Subcutaneous abdominal adipose tissue (tissue), 5 donors: Measurements from ENCODE around the gene PGBD1.
"Not testable (repeated sequence)": the region's sequence is repeated elsewhere in the genome, so short reads cannot be mapped to it uniquely, and the experiment has no call there.

Source experiments
- H3K27ac ChIP-seq: one replicate; pipeline ENCODE4 v1.7.0; 2013; ENCODE audit warnings: low read depth, mild to moderate bottlenecking, inconsistent platforms, low read length, moderate library complexity
- H3K27me3 ChIP-seq, 5 donors: one replicate each; pipeline ENCODE4 v1.7.0; 2013; ENCODE audit warnings: low read length in 5 of 5, inconsistent platforms in 1 of 5; ENCODE audit not compliant: control insufficient read depth in 5 of 5, insufficient read depth in 4 of 5
- H3K36me3 ChIP-seq, 5 donors: one replicate each; pipeline ENCODE4 v1.7.0; 2013; ENCODE audit warnings: low read length in 5 of 5; ENCODE audit not compliant: control insufficient read depth in 5 of 5, insufficient read depth in 5 of 5
- H3K4me1 ChIP-seq, 5 donors: one replicate each; pipeline ENCODE4 v1.7.0; 2013; ENCODE audit warnings: low read length in 5 of 5, mild to moderate bottlenecking in 3 of 5, moderate library complexity in 1 of 5; ENCODE audit not compliant: control insufficient read depth in 5 of 5, insufficient read depth in 5 of 5
- H3K4me3 ChIP-seq, 5 donors: one replicate each; pipeline ENCODE4 v1.7.0; 2013; ENCODE audit warnings: low read length in 5 of 5, low read depth in 1 of 5
- H3K9ac ChIP-seq, 5 donors: one replicate each; pipeline ENCODE4 v1.7.0; 2013; ENCODE audit warnings: low read length in 5 of 5, mild to moderate bottlenecking in 4 of 5, moderate library complexity in 3 of 5
- H3K9me3 ChIP-seq, 5 donors: one replicate each; pipeline ENCODE4 v1.7.0; 2013; ENCODE audit warnings: low read length in 5 of 5; ENCODE audit not compliant: control insufficient read depth in 5 of 5
- donor health status: healthy.
- donor health status: healthy.
- donor health status: healthy.
- donor health status: healthy.
- donor health status: healthy.

The PGBD1 gene

GRCh38 chr6:28303570-28303969 lies 22.2 kb downstream of the PGBD1 start:
- no peaks in the 10 kb centered on the region for H3K4me1 ChIP-seq

GRCh38 chr6:28306363-28306762 lies 25.0 kb downstream of the PGBD1 start:
- peaks cover 0 to 10% (median 0%) of the 10 kb centered on the region in 5 donors for H3K36me3 ChIP-seq
- H3K9ac ChIP-seq, H3K9me3 ChIP-seq, H3K4me3 ChIP-seq, H3K27me3 ChIP-seq, H3K27ac ChIP-seq, H3K4me1 ChIP-seq: not testable (repeated sequence)

More at GRCh38 chr6:28303570-28303969, 22.2 kb downstream of the PGBD1 start:
- Histone ChIP-seq H3K9ac (no peak overlapping the region), H3K36me3 (peaks cover 0 to 19% (median 7%) of the 10 kb centered on the region in 5 donors), H3K9me3 (peaks cover 0 to 7% (median 0%) of the 10 kb centered on the region in 5 donors), H3K4me3 (no peak overlapping the region), H3K27me3 (no peaks in the 10 kb centered on the region), H3K27ac (no peak overlapping the region)

- Histone ChIP-seq H3K27ac (no peak overlapping the region), H3K9me3 (peaks cover 0 to 5% (median 0%) of the 10 kb centered on the region in 5 donors), H3K4me3 (no peak overlapping the region), H3K27me3 (no peaks in the 10 kb centered on the region), H3K36me3 (peaks cover 0 to 3% (median 0%) of the 10 kb centered on the region in 5 donors), H3K4me1 (no peaks in the 10 kb centered on the region), H3K9ac (no peak overlapping the region)
Observed at GRCh38 chr6:28311139-28311823, 29.9 kb downstream of the PGBD1 start.

GRCh38 chr6:28312939-28313338 lies 31.6 kb downstream of the PGBD1 start:
- H3K9me3 ChIP-seq, result peaks cover 0 to 3% (median 0%) of the 10 kb centered on the region in 5 donors
- H3K4me1 ChIP-seq, result no peaks in the 10 kb centered on the region
- H3K4me3 ChIP-seq, result no peak overlapping the region
- H3K36me3 ChIP-seq, result peaks cover 0 to 3% (median 0%) of the 10 kb centered on the region in 5 donors
- no peak overlapping the region for H3K27ac ChIP-seq
- H3K27me3 ChIP-seq, result no peaks in the 10 kb centered on the region
- no peak overlapping the region for H3K9ac ChIP-seq

GRCh38 chr6:28315628-28316027 lies 34.3 kb downstream of the PGBD1 start:
- Histone ChIP-seq H3K36me3 (peaks cover 0 to 3% (median 0%) of the 10 kb centered on the region in 5 donors), H3K9me3 (peaks cover 0 to 2% (median 2%) of the 10 kb centered on the region in 5 donors), H3K9ac (no peak overlapping the region), H3K4me1 (no peaks in the 10 kb centered on the region), H3K27me3 (no peaks in the 10 kb centered on the region), H3K4me3 (no peak overlapping the region), H3K27ac (no peak overlapping the region)

- H3K27me3 ChIP-seq, H3K4me1 ChIP-seq, H3K9me3 ChIP-seq, H3K36me3 ChIP-seq, H3K4me3 ChIP-seq, H3K9ac ChIP-seq, H3K27ac ChIP-seq: not testable (repeated sequence)
Observed at GRCh38 chr6:28317866-28318265, 36.5 kb downstream of the PGBD1 start.

- H3K36me3 ChIP-seq, result peaks cover 20 to 31% (median 22%) of the 10 kb centered on the region in 5 donors
Observed at GRCh38 chr6:28322661-28323060, 41.3 kb downstream of the PGBD1 start.

GRCh38 chr6:28323813-28324424 lies 42.5 kb downstream of the PGBD1 start:
- H3K36me3 ChIP-seq, result peaks cover 21 to 32% (median 22%) of the 10 kb centered on the region in 5 donors
- H3K27ac ChIP-seq, result no peak overlapping the region
- peaks cover 16 to 41% (median 35%) of the 10 kb centered on the region in 5 donors for H3K9me3 ChIP-seq

More at GRCh38 chr6:28322661-28323060, 41.3 kb downstream of the PGBD1 start:
- Histone ChIP-seq H3K9me3 (peaks cover 16 to 39% (median 32%) of the 10 kb centered on the region in 5 donors), H3K4me1 (no peaks in the 10 kb centered on the region), H3K4me3 (no peak overlapping the region), H3K9ac (no peak overlapping the region), H3K27me3 (no peaks in the 10 kb centered on the region), H3K27ac (no peak overlapping the region)

GRCh38 chr6:28326371-28326948 lies 45.1 kb downstream of the PGBD1 start:
- peak overlapping the region in 4 of 5 donors; percentile 22 to 58 (median 32) for H3K4me3 ChIP-seq
- no peaks in the 10 kb centered on the region for H3K4me1 ChIP-seq
- no peaks in the 10 kb centered on the region for H3K27me3 ChIP-seq
- H3K9ac ChIP-seq, result no peak overlapping the region
- peaks cover 22 to 36% (median 25%) of the 10 kb centered on the region in 5 donors for H3K36me3 ChIP-seq
- H3K9me3 ChIP-seq, result peaks cover 16 to 41% (median 30%) of the 10 kb centered on the region in 5 donors
- H3K27ac ChIP-seq, result no peak overlapping the region

More at GRCh38 chr6:28323813-28324424, 42.5 kb downstream of the PGBD1 start:
- Histone ChIP-seq H3K27me3 (no peaks in the 10 kb centered on the region), H3K4me3 (no peak overlapping the region), H3K9ac (no peak overlapping the region), H3K4me1 (no peaks in the 10 kb centered on the region)

- H3K36me3 ChIP-seq, result peaks cover 17 to 31% (median 25%) of the 10 kb centered on the region in 5 donors
- no peaks in the 10 kb centered on the region for H3K27me3 ChIP-seq
- H3K27ac ChIP-seq, result no peak overlapping the region
- H3K9me3 ChIP-seq, result peaks cover 14 to 33% (median 27%) of the 10 kb centered on the region in 5 donors
- peaks cover 0 to 5% (median 2%) of the 10 kb centered on the region in 5 donors for H3K4me1 ChIP-seq
- H3K9ac ChIP-seq, result no peak overlapping the region
- no peak overlapping the region for H3K4me3 ChIP-seq
Observed at GRCh38 chr6:28330041-28330440, 48.7 kb downstream of the PGBD1 start.
